ENCODE data around the gene PLPP1.

DNA sequence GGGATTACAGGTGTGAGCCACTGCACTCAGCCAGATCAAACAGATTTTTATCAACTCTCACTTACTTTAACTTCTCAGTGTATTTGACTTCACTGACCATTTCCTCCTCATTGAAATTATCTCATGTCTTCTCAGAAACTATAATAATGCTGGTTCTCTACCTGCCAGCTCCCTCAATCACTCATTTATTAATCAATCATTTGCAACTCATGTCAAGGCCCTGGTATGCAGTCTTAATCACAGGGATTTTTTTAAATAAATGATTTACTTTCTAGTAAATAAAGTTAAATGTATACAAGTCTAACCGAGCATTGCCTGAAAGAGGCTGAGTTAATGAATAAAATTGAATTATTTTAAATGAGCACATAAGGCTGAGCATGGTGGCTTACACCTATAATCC lies 63.3 kb downstream of the PLPP1 start:
- TF ChIP-seq, protein P1, sequence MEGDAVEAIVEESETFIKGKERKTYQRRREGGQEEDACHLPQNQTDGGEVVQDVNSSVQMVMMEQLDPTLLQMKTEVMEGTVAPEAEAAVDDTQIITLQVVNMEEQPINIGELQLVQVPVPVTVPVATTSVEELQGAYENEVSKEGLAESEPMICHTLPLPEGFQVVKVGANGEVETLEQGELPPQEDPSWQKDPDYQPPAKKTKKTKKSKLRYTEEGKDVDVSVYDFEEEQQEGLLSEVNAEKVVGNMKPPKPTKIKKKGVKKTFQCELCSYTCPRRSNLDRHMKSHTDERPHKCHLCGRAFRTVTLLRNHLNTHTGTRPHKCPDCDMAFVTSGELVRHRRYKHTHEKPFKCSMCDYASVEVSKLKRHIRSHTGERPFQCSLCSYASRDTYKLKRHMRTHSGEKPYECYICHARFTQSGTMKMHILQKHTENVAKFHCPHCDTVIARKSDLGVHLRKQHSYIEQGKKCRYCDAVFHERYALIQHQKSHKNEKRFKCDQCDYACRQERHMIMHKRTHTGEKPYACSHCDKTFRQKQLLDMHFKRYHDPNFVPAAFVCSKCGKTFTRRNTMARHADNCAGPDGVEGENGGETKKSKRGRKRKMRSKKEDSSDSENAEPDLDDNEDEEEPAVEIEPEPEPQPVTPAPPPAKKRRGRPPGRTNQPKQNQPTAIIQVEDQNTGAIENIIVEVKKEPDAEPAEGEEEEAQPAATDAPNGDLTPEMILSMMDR (IDR thresholded peaks at IDR 0.05; ENCODE audit: low read depth, low read length, poor library complexity, severe bottlenecking) = no peak
- TF ChIP-seq EZH2phosphoT487 (IDR thresholded peaks at IDR 0.05; ENCODE audit: borderline replicate concordance, low read length) = no peak
